ENCODE measurements around the gene CD247.
A peak's percentile ranks its signal among the peaks of the same experiment; 100 is the strongest.

The CD247 gene

DNA sequence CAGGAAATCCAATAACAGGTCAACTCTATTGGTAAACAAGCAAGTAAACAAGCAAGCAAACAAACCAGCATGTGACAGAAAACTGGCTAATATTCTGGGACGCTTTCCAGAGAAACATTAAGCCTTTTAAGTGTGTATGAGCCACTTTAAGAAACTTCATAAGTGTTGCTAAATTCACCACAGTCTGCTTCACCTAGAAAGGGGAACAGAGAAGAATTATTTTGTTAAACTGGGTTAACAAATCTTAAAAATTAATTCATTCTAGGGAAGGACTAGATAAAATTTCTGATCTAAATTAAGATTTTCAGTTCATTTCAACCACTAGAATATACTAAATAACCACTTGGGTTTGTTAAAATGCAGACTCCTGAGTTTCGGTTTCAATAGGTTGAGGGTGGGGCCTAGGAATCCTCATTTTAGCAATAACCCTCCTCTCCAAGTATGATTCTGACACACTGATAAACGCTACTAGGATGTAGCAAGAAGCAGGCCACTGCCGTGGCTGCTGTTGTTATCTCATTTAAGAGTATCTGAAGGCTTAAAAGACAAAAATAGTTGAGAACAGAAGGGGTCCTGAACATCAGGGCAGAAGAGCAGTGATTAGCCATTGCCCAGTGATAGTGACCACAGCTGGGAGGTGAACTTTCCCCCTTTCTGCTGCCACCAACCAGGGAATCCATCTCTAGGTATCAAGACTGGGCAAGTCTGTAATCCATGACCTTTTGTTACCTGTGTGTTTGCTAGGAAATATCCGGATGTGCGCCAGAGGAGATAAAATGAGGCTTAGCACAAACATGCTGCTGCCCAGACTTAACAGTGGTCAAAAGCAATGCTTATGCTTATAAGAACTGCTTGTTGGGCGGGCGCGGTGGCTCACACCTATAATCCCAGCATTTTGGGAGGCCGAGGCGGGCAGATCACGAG is 24.0 kb upstream of the CD247 start:
- no peak for DNase-seq

DNA sequence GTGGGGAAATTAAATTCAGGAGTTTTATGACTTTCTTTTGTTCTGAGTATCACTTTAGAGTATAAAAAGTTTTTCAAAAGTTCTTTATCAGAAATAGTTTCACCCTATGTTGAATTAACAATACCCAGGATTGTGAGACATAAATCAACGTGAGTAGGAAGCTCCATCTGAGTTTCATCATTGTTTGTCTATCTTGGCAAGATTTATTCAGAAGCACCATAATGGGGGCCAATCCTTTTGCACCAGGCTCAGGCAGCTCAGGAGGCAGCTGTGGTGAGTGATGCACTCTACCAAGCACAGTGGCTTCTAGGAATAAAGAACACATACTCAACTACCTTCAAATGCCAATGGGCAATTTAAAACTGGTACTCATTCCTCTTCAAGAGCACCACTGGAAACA is 23.3 kb upstream of the CD247 start:
- no peak for DNase-seq

DNA sequence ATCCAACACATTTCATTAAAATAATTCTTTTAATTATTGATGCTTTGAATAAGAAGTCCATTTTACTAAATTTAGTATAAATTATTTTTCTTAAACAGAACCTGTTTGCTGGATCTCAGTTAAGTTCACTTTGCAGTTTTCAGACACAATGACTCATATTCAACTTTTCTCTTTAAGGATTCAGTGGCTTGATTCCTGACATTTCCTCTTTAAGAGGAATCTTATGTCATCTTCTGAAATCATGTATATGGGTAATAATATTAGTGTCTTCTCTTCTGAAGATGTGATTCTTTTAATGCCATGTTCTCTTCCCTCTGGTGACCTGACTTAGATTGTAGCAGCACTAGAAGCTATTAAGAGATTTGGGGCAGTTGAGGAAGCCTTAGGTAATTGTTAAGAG is 22.7 kb upstream of the CD247 start:
- no peak for DNase-seq

DNA sequence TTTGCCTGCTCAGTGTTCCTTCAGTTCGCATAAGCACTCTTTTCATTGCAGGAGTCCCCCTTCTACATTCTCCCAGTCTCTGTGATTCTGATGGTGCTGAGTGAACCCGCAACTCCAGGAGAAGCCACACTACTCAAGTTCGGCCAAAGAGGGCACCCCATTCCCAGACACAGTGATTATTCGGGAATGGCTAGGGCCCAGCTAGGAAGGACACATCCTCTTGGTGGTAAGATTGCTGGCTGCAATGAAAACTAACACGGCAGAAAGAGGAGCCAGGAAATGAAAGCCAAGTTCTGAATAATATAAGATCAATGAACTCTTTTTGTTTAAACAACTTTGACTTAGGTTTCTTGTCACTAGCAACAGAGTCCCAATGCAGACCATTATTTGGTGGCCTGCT is 20.3 kb upstream of the CD247 start:
- no peak for DNase-seq

DNA sequence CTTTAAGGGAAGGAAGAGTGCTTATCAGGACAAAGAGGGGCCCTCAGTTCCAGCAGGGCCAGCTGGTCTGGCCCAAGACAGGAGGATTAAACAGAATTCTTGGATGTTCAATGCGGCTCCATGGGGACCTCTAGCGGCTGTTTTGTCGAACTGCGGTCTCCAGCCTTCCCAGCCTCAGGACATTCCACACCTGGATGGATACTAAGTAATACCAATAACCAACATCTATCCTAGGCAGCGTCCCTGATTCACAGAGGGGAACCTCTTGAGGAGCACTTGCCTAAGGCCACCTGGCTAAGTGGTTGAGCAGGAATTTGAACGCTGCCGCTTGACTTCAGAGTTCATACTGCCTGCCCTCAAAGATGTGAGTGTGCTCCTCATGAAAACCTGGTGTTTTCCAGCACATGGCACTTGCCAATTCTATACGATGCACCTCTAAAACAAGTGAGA is 15.5 kb upstream of the CD247 start:
- peak; percentile 81 for DNase-seq

DNA sequence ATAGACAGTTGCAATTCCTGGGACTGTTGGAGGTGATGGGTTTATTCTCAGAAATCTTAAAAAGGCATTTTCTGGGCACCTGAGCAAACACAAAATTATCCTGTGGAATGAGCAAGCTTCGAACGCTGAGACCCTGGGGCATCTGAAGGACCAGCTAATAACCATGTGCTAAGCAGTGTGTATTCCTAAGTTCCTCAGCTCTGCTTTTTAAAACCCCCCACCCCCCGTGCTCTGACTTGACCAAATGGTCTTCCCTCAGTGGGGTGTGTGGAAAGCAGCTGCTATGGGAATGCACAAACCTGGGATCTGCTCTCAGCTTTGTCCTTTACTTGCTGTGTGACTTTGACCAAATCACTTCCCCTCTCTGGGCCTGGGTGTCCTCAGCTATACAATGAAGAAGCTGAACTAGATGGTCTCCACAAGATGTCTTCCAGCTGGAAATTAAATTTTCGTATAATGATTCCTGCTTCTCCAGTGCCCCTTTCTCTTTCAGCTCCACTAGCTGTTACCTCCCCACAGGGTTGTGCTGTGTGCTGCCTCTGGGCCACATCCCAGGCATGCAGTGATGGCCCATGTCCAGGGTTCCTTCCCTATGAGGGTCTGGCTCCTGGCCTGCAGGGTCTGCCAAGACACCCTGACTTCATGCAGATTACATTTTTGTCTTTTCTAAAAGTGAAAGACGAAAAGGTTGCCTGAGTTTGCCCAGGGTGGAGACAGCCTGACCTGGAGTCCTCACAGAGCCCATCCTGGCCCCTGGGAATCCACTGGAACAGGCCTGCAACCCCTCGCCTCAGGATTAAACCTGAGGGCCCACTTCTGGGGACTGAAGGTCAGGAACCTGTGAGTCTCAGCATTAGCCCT is 14.9 kb upstream of the CD247 start:
- peak; percentile 51 for DNase-seq

DNA sequence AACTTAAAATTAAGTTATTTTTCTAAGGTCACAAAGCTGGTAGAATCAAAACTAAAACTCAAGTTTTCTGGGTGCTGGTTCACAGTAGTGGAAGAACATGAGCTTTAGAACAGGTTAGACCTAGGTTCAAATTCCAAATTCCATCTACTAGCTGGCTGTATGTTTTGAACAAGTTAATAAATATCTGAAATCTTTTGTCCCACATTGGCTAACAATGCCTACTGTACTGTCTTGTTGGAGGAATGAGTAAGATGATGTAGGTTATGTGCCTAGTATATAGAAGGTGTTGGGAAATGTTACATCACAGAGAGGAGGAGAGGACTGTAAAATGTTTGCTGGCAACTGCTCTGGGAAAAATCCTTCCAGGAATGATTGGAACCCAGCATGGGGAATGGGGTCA is 14.0 kb upstream of the CD247 start:
- DNase-seq, result no peak

DNA sequence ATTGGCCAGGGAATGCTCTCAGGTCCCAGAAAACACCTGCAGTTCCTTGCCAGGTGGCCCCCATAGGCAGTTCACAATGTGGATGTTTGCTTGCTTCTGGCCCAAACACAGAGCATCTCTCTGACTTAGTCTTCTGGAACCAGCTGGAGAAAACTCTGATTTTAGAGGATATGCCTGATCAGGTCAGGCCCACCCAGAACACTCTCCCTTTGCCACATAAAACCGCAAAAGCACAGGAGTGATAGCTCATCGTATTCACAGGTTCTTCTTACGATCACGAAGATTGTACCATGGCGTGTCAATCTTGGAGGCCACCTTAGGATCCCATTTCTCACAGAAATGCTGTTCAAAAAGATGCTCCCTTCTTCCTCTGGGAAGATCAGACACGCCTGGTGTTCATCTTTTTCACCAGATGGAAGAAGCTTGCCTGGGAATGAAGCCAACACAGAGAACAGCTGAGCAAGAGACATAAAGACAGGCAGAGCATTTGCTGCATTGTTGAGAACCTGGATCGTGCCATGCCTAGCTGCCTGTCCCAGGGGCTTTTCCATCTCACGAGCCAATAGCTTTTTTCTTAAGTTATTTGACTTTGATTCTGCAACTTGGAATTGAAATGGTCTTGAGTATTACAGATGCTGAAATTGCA is 11.6 kb upstream of the CD247 start:
- no peak for DNase-seq

DNA sequence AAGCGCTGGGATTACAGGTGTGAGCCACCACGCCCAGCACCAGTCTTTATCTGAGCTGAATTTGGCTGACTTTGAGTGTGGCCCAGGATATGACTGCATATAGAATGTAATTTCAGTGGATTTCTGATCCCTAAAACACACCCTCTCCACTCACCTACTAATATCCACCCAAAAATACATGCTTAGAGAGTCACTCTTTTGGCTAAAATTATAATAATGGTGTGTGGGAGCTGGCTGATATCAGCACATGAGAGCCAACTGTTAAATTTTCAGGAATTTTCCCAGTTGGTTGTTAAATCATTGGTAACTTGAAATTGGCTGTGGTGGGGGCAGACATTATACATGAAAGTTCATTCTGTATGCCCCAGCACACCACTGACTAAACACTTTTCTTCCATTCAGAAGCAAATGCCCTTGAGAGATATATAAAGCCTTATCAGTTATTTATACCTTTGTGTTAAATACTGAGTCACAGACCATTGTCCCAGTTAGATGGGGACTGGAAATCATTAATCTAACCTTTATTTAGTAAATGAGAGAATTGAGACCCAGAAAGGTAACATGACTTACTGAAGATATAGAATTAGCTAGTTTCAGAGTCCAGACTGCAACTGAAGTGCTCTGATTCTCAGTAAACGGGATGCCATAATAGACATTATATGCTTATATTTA is 9.9 kb upstream of the CD247 start:
- DNase-seq, result no peak

DNA sequence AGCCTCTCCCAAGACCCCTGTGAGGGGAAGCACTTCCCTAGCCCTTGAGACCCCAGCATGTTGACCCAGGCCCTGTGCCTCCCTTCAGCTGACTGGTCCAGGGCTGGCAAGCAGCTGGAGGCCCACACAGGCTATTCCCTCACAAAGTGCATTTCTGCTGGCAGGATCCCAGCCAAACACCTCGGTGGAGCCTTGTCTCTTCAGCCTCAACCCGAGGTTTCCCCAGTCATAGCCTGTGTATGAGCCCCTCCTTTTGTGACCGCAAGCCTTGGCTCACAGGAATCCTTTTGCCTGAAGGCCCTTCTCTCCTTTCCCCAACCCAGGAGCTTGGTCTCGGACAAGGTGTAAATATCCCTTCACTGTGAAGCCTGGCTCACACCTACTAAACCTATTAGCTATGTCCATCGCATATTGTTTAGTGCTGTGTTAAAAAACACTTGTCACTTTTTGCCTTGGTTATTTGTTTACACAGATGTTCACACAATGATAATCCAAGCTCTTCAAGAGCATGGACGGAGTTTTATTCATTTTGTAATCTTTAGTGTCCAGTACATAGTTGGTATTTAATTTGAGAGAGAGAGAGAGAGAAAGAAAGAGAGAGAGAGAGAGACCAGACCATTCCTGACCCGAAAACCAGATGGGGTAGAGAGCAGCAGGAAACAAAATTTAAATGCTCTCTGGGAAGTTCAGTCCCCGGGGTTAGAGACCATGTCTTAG is 8.5 kb upstream of the CD247 start:
- no peak for DNase-seq

DNA sequence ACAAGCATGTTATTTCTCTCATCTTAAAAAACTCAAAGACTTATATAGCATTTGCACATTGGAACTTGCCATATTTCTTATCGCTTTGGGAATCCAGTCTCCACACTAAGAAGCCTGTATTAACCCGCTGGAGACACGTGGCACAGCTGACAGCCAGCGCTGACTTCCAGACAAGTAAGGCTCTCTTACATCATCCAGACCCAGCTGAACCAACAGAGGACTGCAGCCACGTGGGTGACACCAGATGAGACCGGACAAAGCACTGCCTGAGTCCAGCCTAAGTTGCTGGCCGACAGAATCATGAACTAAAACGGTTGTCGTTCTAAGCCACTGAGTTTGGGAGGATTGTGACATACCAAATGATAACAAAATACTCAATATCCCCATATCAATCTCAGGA is 6.3 kb upstream of the CD247 start:
- no peak for DNase-seq

DNA sequence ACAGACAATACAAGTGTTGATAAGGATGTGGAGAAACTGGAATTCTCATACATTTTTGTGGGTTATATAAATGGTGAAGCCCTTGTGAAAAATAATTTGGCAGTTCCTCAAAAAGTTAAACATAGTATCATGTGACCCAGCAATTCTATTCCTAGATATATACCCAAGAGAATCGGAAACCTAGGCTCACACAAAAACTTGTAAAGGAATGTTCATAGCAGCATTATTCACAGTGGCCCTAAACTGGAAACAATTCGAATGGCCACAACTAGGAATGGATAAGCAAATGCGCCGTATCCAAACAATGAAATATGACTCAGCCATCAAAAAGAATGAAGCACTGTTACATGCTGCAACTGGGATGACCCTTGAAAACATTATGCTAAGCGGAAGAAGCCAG is 3.9 kb upstream of the CD247 start:
- DNase-seq, result no peak

DNA sequence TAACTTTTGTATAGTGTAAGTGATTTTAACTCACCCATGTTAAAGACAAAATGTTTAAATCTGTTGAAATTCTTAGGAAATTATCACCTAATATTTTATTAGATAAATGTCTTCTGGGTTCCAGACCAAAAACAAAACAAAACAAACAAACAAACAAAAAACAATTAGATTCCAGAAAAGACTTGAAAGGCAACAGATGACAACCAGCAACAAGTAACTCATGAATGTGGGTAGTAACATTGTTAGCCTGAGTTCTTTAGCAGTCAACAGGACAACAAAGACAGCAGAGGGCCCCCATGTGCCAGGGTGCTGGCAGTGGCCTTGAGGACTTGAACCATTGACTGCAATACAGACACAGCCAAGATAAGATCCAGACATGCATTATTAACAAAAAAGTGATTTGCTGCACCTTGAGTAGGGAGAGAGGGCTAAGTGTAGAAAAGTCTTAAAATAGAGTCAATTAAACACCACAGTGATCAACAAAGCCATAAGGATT is 2.4 kb upstream of the CD247 start:
- no peak for DNase-seq

DNA sequence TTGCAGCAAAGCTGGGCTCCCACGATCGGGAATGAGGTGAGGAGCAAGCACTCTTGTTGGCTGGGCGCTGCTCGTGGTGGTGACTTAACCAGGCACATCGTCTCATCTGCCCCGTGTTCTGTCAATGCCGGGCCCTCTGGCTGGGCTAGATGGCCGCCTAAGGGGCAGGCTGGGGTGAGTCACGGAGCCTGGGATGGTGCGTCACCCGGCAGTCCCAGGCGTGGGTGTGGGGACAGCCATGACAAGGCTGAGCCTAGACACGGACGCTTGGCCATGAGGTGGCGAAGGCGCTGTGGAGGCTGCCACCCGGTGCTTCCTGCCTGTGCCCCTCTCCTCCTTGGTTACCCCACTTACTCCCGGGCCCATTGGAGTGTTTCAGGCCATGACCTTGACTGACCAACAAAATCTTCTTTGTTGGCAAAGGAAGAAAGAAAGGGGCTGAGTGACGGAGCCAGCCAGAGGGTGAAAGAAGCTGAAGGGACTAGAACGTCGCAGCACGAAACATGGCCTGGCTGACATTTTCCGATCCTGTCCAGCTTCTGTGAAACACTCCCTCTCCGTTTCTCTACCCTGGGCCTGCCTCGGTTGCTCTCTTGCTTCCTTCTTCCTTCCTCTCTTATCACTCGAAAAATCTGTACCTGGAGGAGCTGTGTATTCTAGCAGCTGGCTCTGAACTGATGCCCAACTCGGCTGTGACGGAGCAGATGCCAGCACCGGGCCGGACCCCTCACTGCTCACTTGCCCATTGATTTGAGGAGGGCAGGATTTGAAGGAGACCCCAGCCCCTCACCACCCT is 596 bp downstream of the CD247 start:
- DNase-seq, result no peak

DNA sequence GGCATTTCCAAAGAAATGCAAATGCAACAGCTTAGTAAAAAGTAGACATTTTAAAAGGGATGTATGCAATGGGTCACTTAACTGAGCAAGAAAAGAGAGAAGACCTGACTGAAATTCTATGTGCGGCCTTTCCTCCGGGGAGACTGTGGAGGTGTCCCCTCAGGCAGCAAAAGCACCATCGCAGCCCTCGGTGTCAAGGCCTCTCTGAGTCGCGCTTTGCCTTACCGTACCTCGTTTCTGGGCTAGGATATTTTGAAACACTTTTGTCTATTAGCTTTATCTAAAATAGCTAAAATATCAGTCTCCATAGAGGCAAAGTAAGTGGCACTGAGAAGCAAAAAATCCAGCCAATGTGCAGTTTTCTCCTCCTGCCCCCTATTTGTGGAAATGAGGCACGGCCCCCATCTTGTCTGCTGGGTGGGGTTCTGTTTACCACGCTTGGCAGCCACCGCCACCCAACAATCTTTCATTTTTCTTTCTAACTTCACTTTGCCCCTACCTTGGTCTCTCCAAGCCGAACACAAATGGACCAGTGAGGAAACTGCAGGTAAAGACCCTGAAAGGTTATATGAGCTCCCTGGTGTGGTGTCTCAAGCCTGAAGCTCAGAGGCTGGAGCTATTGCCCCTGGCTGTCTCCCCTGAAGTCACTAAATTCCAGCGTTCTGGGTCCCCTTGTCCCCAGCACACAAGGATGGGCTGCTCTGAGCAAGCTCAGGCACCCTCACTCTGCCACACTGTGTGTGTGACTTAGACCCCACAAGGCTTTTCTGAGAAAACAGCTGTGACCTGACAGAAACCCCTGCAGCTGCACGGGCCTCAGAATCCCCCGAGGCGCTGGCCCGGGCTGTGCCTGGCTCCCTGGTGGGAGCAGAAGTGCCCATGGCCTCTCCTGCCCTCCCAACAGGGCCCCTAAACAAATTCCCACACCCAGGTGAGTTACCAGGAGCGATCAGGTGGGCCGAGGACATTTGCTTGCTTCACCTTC is 1.6 kb downstream of the CD247 start:
- no peak for DNase-seq

DNA sequence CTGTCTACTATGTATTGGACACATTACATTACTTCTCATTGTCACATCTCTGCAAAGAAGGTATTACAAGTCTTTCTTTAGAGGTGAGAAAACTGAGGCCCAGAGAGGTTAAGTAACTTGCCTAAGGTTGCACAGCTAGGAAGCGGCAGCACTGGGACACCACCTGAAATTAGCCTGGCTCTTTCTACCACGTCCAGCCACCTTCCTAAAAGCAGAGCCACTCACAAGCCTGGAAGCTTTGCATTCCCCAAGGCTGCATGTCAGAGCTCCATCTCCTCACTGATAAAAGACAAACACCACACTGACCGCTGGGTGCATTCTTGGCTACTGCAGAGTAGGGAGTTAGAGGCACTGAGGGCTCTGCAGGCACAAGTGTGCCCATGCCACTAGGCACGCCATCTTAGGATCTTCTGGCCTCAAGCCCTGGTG is 2.4 kb downstream of the CD247 start:
- no peak for DNase-seq

DNA sequence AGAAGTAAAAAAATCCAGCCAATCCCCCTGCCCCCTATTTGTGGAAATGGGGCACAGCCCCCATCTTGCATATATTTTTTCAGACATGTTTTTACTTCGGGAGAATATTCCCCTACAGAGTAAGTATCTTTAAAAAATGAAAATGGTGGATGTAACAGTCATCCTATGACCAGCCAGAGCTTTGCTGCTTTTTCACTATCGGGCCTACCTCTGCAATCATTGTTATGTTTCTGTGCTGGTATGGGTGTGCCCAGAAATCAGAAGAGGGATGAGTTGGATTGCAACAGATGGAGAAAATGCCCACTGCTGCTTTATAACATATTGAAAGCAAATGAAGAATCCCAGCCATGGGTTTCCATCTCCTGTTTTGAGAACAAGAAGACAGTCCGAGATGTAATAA is 2.9 kb downstream of the CD247 start:
- DNase-seq, result no peak

DNA sequence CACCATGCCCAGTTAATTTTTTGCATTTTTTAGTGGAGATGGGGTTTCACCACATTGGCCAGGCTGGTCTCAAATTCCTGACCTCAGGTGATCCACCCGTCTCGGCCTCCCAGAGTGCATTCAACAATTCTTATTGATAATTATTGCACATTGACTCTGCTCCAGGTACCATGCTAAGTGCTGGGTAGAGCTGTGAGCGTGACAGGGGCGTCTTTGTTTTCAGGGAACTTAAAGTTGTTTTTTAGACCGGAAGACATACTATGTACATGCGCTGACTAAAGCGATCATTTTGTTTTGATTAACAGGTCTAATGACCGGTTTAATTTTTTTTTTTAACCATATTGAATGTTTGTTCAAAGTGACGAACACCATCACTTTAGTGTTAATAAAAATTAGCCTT is 4.0 kb downstream of the CD247 start:
- no peak for DNase-seq

DNA sequence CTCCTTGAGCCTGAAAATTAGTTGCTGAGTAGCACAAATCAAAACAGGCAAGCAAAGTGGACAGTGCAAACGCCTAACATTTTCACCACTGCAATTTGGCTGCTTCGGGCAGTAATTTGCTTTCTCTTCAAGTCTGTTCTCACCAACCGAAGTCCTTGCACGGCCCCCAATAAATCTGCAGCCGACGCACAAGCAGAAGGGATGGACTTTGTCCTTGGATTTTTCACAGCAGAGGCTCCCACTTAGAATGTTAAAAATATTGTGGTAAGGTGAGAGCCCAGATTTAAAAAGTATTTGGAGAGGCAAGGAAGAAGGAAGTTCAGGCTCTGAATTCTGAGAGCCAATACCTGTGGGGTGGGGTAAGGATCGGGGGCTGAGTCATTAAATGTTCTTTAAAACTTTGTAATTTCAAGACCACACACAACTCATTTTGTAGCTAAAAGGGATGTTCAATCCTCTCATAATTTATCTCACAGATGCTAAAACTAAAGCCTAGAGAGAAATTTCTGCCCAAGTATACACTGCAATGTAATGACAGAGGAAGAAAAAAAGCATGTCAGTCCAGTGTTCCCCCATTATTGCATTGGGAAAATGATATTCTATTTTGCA is 6.2 kb downstream of the CD247 start:
- no peak for DNase-seq
